RWPE2 (cell line): Measurements from ENCODE around the gene RFX5.

Experiments used
- ATAC-seq: fragments of 200-7000 bp; cut with Tn5 transposase; 3 replicates; pipeline ENCODE4 v1.9.1; 2021; ENCODE audit warnings: low read depth
- DNase-seq: peaks from one replicate; pipeline ENCODE4 v3.0.0-alpha.2; 2020; ENCODE audit warnings: low spot score
- H3K27ac ChIP-seq: fragments of 450-650 bp; 2 replicates; pipeline ENCODE4 v1.5.1; 2017; ENCODE audit warnings: mild to moderate bottlenecking; ENCODE audit not compliant: poor library complexity, severe bottlenecking
- H3K27me3 ChIP-seq: fragments of 250-450 bp; sonication (Bioruptor Pico); 2 replicates; pipeline ENCODE4 v1.5.1; 2021; ENCODE audit warnings: mild to moderate bottlenecking, moderate library complexity; ENCODE audit not compliant: insufficient read depth, poor library complexity, severe bottlenecking
- H3K36me3 ChIP-seq: fragments of 250-450 bp; sonication (Bioruptor Pico); 2 replicates; pipeline ENCODE4 v1.5.1; 2020; ENCODE audit warnings: low read depth, mild to moderate bottlenecking, moderate library complexity
- H3K4me1 ChIP-seq: fragments of 250-450 bp; sonication (Bioruptor Pico); 2 replicates; pipeline ENCODE4 v1.5.1; 2021; ENCODE audit warnings: mild to moderate bottlenecking, moderate library complexity; ENCODE audit not compliant: insufficient read depth, poor library complexity, severe bottlenecking
- H3K4me3 ChIP-seq: fragments of 250-450 bp; sonication (Bioruptor Pico); 2 replicates; pipeline ENCODE4 v1.5.1; 2021; ENCODE audit warnings: mild to moderate bottlenecking, moderate library complexity; ENCODE audit not compliant: severe bottlenecking
- H3K9me3 ChIP-seq: fragments of 250-450 bp; sonication (Bioruptor Pico); 2 replicates; pipeline ENCODE4 v1.5.1; 2021; ENCODE audit warnings: mild to moderate bottlenecking, moderate library complexity; ENCODE audit not compliant: severe bottlenecking
- CTCF ChIP-seq: fragments of 450-650 bp; IDR thresholded peaks from one replicate; pipeline ENCODE4 v1.5.1; 2017; ENCODE audit warnings: mild to moderate bottlenecking, moderate library complexity; ENCODE audit not compliant: poor library complexity, severe bottlenecking

Gene RFX5

GRCh38 chr1:151347523-151348246 lies 633 bp upstream of the RFX5 start:
- no peak for DNase-seq
- ATAC-seq, result no peak
- peak overlapping the region; percentile 58 for H3K4me3 ChIP-seq
- H3K4me1 ChIP-seq, result peaks cover 6% of the 10 kb centered on the region
- H3K9me3 ChIP-seq, result peaks cover 2% of the 10 kb centered on the region
- TF ChIP-seq CTCF, result no peak
- peaks cover 25% of the 10 kb centered on the region for H3K36me3 ChIP-seq
- H3K27me3 ChIP-seq, result no peaks in the 10 kb centered on the region
- peak overlapping the region; percentile 59 for H3K27ac ChIP-seq

DNA sequence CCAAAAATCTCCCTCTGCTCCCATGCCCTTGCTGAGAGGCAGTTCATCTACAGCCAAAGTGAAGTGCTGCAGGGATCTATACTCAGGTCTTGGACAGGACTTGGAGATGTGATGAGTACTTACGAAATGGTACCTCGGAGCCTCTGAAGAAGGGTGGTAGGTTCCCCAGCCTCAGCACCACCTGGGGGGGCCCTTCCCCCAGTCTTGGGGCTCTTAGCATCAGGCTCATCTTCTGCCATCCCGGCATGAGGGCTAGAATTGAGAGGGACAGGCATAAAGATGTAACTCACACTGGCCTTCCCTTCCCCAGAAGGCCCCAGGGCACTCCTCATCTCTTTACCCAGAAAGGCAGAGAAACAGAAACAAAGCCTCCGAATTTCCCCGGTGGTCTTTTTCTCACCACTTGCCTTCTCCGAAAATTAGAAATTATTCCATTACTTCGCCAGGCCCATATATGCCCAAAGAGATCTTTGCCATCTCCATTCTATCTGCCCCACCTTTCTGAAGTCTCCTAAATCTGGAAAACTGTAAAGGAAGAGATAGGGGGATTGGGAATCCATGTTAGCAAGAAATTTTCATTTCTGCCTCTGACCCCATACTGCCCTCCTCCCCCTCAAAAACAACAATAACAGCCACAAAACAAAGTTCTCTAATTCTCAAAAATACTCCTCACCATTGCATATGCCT lies 827 bp downstream of the RFX5 start:
- H3K9me3 ChIP-seq, result no peaks in the 10 kb centered on the region
- peak overlapping the region; percentile 58 for H3K4me3 ChIP-seq
- H3K4me1 ChIP-seq, result peaks cover 6% of the 10 kb centered on the region
- no peak for ATAC-seq
- H3K27ac ChIP-seq, result peak overlapping the region; percentile 59
- H3K36me3 ChIP-seq, result peaks cover 32% of the 10 kb centered on the region
- no peaks in the 10 kb centered on the region for H3K27me3 ChIP-seq
- DNase-seq, result no peak
- TF ChIP-seq CTCF, result no peak

GRCh38 chr1:151344291-151344690 lies 2.8 kb downstream of the RFX5 start:
- Histone ChIP-seq H3K4me1 (peaks cover 6% of the 10 kb centered on the region), H3K36me3 (peaks cover 32% of the 10 kb centered on the region), H3K4me3 (no peak overlapping the region), H3K27me3 (no peaks in the 10 kb centered on the region), H3K27ac (no peak overlapping the region), H3K9me3 (no peaks in the 10 kb centered on the region)
- DNase-seq (no peak), ATAC-seq (no peak)
- no peak for TF ChIP-seq CTCF

- no peak for ATAC-seq
- H3K36me3 ChIP-seq, result peaks cover 32% of the 10 kb centered on the region
- H3K27ac ChIP-seq, result no peak overlapping the region
- TF ChIP-seq CTCF, result no peak
- no peaks in the 10 kb centered on the region for H3K9me3 ChIP-seq
- DNase-seq, result no peak
- H3K4me3 ChIP-seq, result no peak overlapping the region
- H3K27me3 ChIP-seq, result no peaks in the 10 kb centered on the region
- H3K4me1 ChIP-seq, result peaks cover 6% of the 10 kb centered on the region
Measured at GRCh38 chr1:151343587-151343986, 3.5 kb downstream of the RFX5 start.

- no peak for TF ChIP-seq CTCF
- Histone ChIP-seq H3K4me1 (peaks cover 2% of the 10 kb centered on the region), H3K9me3 (no peaks in the 10 kb centered on the region), H3K4me3 (no peak overlapping the region), H3K27ac (no peak overlapping the region), H3K36me3 (peaks cover 32% of the 10 kb centered on the region), H3K27me3 (no peaks in the 10 kb centered on the region)
- ATAC-seq (no peak), DNase-seq (no peak)
Measured at GRCh38 chr1:151342569-151342968, 4.5 kb downstream of the RFX5 start.
